ENCODE data around the gene BTBD2. TPM values are rescaled to one million over a fixed set of nuclear protein-coding genes. Genes with fewer than 3 reads are reported as not detected.

The BTBD2 gene
- total and polyA plus RNA-seq, 12 donors: 11.8 to 122 (median 78.1) TPM

DNA sequence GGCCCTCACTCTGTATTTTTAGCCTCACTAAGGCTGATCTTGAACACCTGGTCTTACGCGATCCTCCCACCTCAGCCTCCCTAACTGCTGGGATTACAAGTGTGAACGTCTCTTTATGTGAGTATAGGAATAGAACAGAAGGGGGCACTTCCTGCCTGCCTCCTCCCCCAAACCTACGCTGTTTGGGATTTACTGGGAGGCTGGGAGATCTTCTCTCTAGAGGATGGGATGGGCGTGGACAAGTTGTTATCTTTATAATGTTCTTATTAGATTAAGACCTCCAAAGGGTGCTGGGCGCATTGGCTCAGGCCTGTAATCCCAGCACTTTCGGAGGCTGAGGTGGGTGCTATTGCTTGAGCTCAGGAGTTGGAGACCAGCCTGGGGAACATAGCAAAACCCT, 77.4 kb downstream of the BTBD2 start:
- DNase-seq: no peak
- H3K27me3 ChIP-seq: no peaks in the 10 kb centered on the region
- TF ChIP-seq POLR2A (IDR thresholded peaks at IDR 0.05): no peak
- TF ChIP-seq, protein P1, sequence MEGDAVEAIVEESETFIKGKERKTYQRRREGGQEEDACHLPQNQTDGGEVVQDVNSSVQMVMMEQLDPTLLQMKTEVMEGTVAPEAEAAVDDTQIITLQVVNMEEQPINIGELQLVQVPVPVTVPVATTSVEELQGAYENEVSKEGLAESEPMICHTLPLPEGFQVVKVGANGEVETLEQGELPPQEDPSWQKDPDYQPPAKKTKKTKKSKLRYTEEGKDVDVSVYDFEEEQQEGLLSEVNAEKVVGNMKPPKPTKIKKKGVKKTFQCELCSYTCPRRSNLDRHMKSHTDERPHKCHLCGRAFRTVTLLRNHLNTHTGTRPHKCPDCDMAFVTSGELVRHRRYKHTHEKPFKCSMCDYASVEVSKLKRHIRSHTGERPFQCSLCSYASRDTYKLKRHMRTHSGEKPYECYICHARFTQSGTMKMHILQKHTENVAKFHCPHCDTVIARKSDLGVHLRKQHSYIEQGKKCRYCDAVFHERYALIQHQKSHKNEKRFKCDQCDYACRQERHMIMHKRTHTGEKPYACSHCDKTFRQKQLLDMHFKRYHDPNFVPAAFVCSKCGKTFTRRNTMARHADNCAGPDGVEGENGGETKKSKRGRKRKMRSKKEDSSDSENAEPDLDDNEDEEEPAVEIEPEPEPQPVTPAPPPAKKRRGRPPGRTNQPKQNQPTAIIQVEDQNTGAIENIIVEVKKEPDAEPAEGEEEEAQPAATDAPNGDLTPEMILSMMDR (IDR thresholded peaks at IDR 0.05): no peak
- intact Hi-C loops (cut with DNase I): no loop called here
- H3K27ac ChIP-seq: no peak overlapping the region
- 68 to 87% (median 77%) methylated on average over 7 of the region's 7 CpGs for WGBS, 4 donors
- H3K9me3 ChIP-seq (replicated peaks in 1 of 3): no peaks in the 10 kb centered on the region
- H3K4me1 ChIP-seq (replicated peaks in 1 of 2): peaks cover 25 to 36% of the 10 kb centered on the region in 2 donors
- no peaks in the 10 kb centered on the region for H3K36me3 ChIP-seq (replicated peaks in 1 of 2)
- H3K4me3 ChIP-seq: no peak overlapping the region

DNA sequence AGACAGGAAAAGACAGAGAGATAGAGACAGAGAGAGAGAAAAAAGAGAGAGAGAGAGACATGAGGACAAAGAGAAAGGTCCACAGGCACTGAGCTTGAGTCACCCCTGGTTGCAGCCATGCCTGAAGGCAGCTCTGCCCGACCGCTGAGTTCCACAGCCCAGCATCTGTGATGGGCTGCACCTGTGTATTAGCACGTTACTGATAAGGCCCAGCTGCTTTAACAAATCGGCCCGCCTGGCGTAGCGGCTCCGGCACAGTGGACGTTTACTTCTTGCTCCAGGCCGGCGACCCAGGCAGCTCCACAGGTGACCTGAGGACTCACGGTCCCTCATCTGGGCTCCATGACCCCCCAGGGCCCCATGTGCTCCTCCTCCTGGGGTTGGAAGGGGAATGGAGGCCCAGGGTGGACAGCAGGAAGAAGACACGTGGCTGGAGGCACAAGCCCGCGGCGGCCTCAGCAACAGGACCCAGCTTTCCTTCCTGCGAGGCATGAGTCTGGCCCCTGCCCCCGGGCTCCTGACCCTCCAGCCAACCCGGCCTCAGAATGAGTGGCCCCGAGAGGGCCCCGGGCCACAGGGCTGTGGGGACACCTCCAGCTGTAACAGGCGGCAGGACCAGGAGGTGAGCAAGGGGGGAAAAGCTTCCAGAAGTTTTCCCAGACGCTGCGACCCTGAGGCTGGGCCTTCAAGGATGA, 78.5 kb downstream of the BTBD2 start:
- Histone ChIP-seq H3K27me3 (no peaks in the 10 kb centered on the region), H3K27ac (peak overlapping the region in 3 of 5 donors; percentile 80 to 90 (median 85)), H3K4me1 (replicated peaks in 1 of 2) (peaks cover 17 to 28% of the 10 kb centered on the region in 2 donors), H3K4me3 (no peak overlapping the region), H3K36me3 (replicated peaks in 1 of 2) (no peaks in the 10 kb centered on the region), H3K9me3 (replicated peaks in 1 of 3) (no peaks in the 10 kb centered on the region)
- TF ChIP-seq, protein P1 (IDR thresholded peaks at IDR 0.05): no peak
- no peak for TF ChIP-seq POLR2A (IDR thresholded peaks at IDR 0.05)
- 87 to 90% (median 89%) methylated on average over 6 to 24 of the region's 24 CpGs for WGBS, 4 donors
- intact Hi-C loops (cut with DNase I): no loop called here
- DNase-seq: no peak

DNA sequence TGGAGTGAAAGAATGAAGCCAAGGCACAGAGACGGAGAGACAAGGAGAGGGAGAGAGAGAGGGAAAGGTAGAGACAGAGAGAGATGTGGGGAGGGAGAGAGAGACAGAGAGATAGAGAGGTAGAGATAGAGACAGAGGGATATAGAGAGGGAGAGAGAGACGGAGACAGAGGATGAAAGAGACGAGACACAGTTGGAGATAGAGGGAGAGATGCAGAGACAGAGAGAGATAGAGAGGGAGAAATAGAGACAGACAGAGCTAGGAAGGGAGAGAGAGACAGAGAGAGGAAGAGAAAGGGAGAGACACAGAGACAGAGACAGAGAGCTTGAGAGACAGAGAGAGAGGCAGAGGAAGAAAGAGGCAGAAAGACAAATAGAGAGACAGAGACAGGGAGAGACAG, 79.1 kb downstream of the BTBD2 start:
- Histone ChIP-seq H3K4me1 (replicated peaks in 1 of 2) (peaks cover 17 to 28% of the 10 kb centered on the region in 2 donors), H3K27me3 (no peaks in the 10 kb centered on the region), H3K4me3 (no peak overlapping the region), H3K36me3 (replicated peaks in 1 of 2) (no peaks in the 10 kb centered on the region), H3K27ac (peak overlapping the region; percentile 80 to 96 (median 90)), H3K9me3 (replicated peaks in 1 of 3) (no peaks in the 10 kb centered on the region)
- no peak for TF ChIP-seq POLR2A (IDR thresholded peaks at IDR 0.05)
- TF ChIP-seq, protein P1 (IDR thresholded peaks at IDR 0.05): no peak
- 55 to 68% (median 61%) methylated on average over 3 of the region's 3 CpGs for WGBS, 4 donors
- intact Hi-C loops (cut with DNase I): no loop called here
- DNase-seq: no peak

DNA sequence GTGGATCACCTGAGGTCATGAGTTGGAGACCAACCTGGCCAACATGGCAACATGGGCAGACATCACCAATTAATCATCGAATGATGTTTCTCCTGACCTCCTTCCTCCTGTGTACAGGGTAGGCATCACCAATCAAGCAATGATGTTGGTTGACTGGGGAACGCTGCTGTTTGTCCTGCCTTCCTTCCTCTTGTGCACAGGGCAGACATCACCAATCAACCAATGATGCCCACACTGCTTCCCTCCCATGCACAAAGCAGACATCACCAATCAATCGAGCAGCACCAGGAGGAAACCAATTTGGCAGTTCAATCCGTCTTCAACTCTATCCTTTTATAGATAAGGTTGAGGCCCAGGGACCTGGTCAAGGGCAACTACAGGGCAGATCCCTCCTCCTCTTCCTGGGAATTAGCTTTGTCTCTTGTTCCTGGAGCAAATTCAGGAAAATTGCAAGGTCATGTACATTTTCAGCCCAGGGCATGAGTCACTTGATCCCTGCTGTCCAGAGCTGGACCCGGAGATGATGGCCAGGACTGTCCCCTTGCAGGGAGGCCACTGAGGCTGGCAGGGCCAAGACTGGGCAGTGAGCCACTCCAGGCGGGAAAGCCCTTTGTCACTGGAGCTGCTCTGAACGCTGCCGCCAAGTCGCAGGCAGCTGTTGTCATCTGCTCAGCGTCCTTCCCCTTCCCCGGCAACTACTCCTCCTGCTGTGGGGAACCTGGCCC, 79.9 kb downstream of the BTBD2 start:
- WGBS, 4 donors: 29 to 58% (median 40%) methylated on average over 4 to 11 of the region's 11 CpGs
- Histone ChIP-seq H3K4me3 (no peak overlapping the region), H3K9me3 (replicated peaks in 1 of 3) (no peaks in the 10 kb centered on the region), H3K4me1 (replicated peaks in 1 of 2) (peaks cover 17 to 28% of the 10 kb centered on the region in 2 donors), H3K27ac (peak overlapping the region; percentile 80 to 96 (median 90)), H3K36me3 (replicated peaks in 1 of 2) (no peaks in the 10 kb centered on the region), H3K27me3 (no peaks in the 10 kb centered on the region)
- TF ChIP-seq, protein P1 (IDR thresholded peaks at IDR 0.05): no peak
- TF ChIP-seq POLR2A (IDR thresholded peaks at IDR 0.05): peak in 1 of 2 donors; percentile 65
- intact Hi-C loops (cut with DNase I): no loop called here
- DNase-seq: peak; percentile 92 to 98 (median 97)

Small RNA genes lying within 50 kb of the gene (small RNA-seq; reads per million reads assigned to genes)
- gene AC007136.1: 0 reads per million in 2 donors

Other genes with a start within 250 kb of the BTBD2 start
- 10 to 100 TPM in 2 of 9 donors, 1 to 10 TPM in 6, under 1 TPM in 1; 0.26 to 15.1 (median 4.9) TPM for gene ATP8B3, start 203.4 kb downstream of the BTBD2 start, total RNA-seq
- gene ATP8B3, start 203.4 kb downstream of the BTBD2 start, polyA plus RNA-seq: 1 to 10 TPM; 2.0 to 9.2 (median 3.9) TPM
- 10 to 100 TPM in 8 of 9 donors, 1 to 10 TPM in 1; 9.3 to 98.8 (median 30.9) TPM for gene REXO1, start 167.2 kb downstream of the BTBD2 start, total RNA-seq
- 100 to 1,000 TPM in 2 of 3 donors, 10 to 100 TPM in 1; 18.4 to 155 (median 150) TPM for gene REXO1, start 167.2 kb downstream of the BTBD2 start, polyA plus RNA-seq
- gene KLF16, start 152.1 kb downstream of the BTBD2 start, total RNA-seq: 10 to 100 TPM in 7 of 9 donors, 1 to 10 TPM in 2; 4.2 to 28.1 (median 16.3) TPM
- 10 to 100 TPM in 1 of 3 donors, 1 to 10 TPM in 2; 2.0 to 12.9 (median 6.9) TPM for gene KLF16, start 152.1 kb downstream of the BTBD2 start, polyA plus RNA-seq
- gene ABHD17A, start 130.2 kb downstream of the BTBD2 start, total RNA-seq: 100 to 1,000 TPM in 4 of 9 donors, 10 to 100 TPM in 5; 51.8 to 145 (median 93.3) TPM
- 100 to 1,000 TPM in 2 of 3 donors, 1 to 10 TPM in 1; 2.5 to 235 (median 195) TPM for gene ABHD17A, start 130.2 kb downstream of the BTBD2 start, polyA plus RNA-seq
- gene ADAT3, start 110.3 kb downstream of the BTBD2 start, total RNA-seq: 10 to 100 TPM in 3 of 9 donors, 1 to 10 TPM in 6; 1.7 to 29.6 (median 9.0) TPM
- 1 to 10 TPM in 2 of 3 donors, not detected in 1; 8.1 to 8.3 TPM for gene ADAT3, start 110.3 kb downstream of the BTBD2 start, polyA plus RNA-seq
- 100 to 1,000 TPM in 3 of 9 donors, 10 to 100 TPM in 6; 17.7 to 192 (median 74.7) TPM for gene SCAMP4, start 110.3 kb downstream of the BTBD2 start, total RNA-seq
- gene SCAMP4, start 110.3 kb downstream of the BTBD2 start, polyA plus RNA-seq: 10 to 100 TPM; 13.5 to 43.8 (median 22.7) TPM
- gene CSNK1G2, start 74.5 kb downstream of the BTBD2 start, total RNA-seq: 10 to 100 TPM; 43.3 to 83.4 (median 71.2) TPM
- 100 to 1,000 TPM in 2 of 3 donors, 10 to 100 TPM in 1; 30.0 to 120 (median 100) TPM for gene CSNK1G2, start 74.5 kb downstream of the BTBD2 start, polyA plus RNA-seq
- 100 to 1,000 TPM in 8 of 9 donors, 10 to 100 TPM in 1; 25.5 to 440 (median 171) TPM for gene MKNK2, start 35.5 kb upstream of the BTBD2 start, total RNA-seq
- 100 to 1,000 TPM in 2 of 3 donors, 10 to 100 TPM in 1; 30.4 to 238 (median 140) TPM for gene MKNK2, start 35.5 kb upstream of the BTBD2 start, polyA plus RNA-seq
- gene MOB3A, start 80.6 kb upstream of the BTBD2 start, total RNA-seq: 10 to 100 TPM in 8 of 9 donors, 1 to 10 TPM in 1; 5.5 to 54.0 (median 45.0) TPM
- gene MOB3A, start 80.6 kb upstream of the BTBD2 start, polyA plus RNA-seq: 10 to 100 TPM; 13.6 to 22.4 (median 16.0) TPM
- gene IZUMO4, start 81.2 kb upstream of the BTBD2 start, total RNA-seq: 1 to 10 TPM in 7 of 9 donors, under 1 TPM in 2; 0.69 to 8.7 (median 2.3) TPM
- gene IZUMO4, start 81.2 kb upstream of the BTBD2 start, polyA plus RNA-seq: 10 to 100 TPM in 2 of 3 donors, 1 to 10 TPM in 1; 2.6 to 24.6 (median 17.4) TPM
- 100 to 1,000 TPM in 8 of 9 donors, 10 to 100 TPM in 1; 51.3 to 193 (median 122) TPM for gene AP3D1, start 135.9 kb upstream of the BTBD2 start, total RNA-seq
- 100 to 1,000 TPM in 2 of 3 donors, 10 to 100 TPM in 1; 88.7 to 133 (median 120) TPM for gene AP3D1, start 135.9 kb upstream of the BTBD2 start, polyA plus RNA-seq
- 10 to 100 TPM in 7 of 9 donors, 1 to 10 TPM in 2; 4.2 to 98.9 (median 16.4) TPM for gene DOT1L, start 148.2 kb upstream of the BTBD2 start, total RNA-seq
- 10 to 100 TPM in 2 of 3 donors, 1 to 10 TPM in 1; 6.8 to 39.2 (median 13.6) TPM for gene DOT1L, start 148.2 kb upstream of the BTBD2 start, polyA plus RNA-seq
- gene PLEKHJ1, start 220.6 kb upstream of the BTBD2 start, total RNA-seq: 10 to 100 TPM; 58.1 to 89.5 (median 72.1) TPM
- gene PLEKHJ1, start 220.6 kb upstream of the BTBD2 start, polyA plus RNA-seq: 10 to 100 TPM; 18.1 to 82.9 (median 69.7) TPM
- 10 to 100 TPM in 8 of 9 donors, 1 to 10 TPM in 1; 8.8 to 64.3 (median 27.0) TPM for gene SF3A2, start 221.1 kb upstream of the BTBD2 start, total RNA-seq
- gene SF3A2, start 221.1 kb upstream of the BTBD2 start, polyA plus RNA-seq: 100 to 1,000 TPM in 1 of 3 donors, 10 to 100 TPM in 1, 1 to 10 TPM in 1; 3.9 to 110 (median 52.7) TPM
- 1 to 10 TPM in 2 of 9 donors, under 1 TPM in 4, not detected in 3; 0.36 to 1.5 (median 0.68) TPM for gene AMH, start 233.6 kb upstream of the BTBD2 start, total RNA-seq
- gene AMH, start 233.6 kb upstream of the BTBD2 start, polyA plus RNA-seq: 1 to 10 TPM in 2 of 3 donors, not detected in 1; 1.8 to 4.6 TPM
- gene JSRP1, start 240.7 kb upstream of the BTBD2 start, total RNA-seq: 1 to 10 TPM in 1 of 9 donors, under 1 TPM in 2, not detected in 6; 0.54 to 1.2 (median 0.84) TPM
- gene JSRP1, start 240.7 kb upstream of the BTBD2 start, polyA plus RNA-seq: 1 to 10 TPM in 1 of 3 donors, under 1 TPM in 2; 0.71 to 1.1 (median 0.82) TPM

All from adrenal gland (tissue), 12 donors.